Upper lobe of left lung (tissue), 6 donors: Measurements from ENCODE around the gene RELB. TPM values are rescaled to one million over a fixed set of nuclear protein-coding genes. Genes with fewer than 3 reads are reported as not detected.
"Not testable (repeated sequence)": the region's sequence is repeated elsewhere in the genome, so short reads cannot be mapped to it uniquely, and the experiment has no call there.

Source experiments
- ATAC-seq, 2 donors: fragments of 200-7000 bp; cut with Tn5 transposase; one replicate each; pipeline ENCODE4 v1.9.1; 2022; ENCODE audit warnings: mild to moderate bottlenecking in 2 of 2, moderate library complexity in 2 of 2; ENCODE audit not compliant: low FRiP score in 2 of 2
- DNase-seq, 2 donors: peaks; one replicate each; pipeline ENCODE4 v3.0.0-alpha.2; 2019 to 2020
- H3K27ac ChIP-seq, 4 donors: fragments of 200-600 bp; sonication (generic); one replicate each; pipeline ENCODE4 v1.5.1; 2016 to 2019
- H3K27me3 ChIP-seq, 4 donors: fragments of 200-600 bp; sonication (generic); one replicate each; pipeline ENCODE4 v1.5.1; 2017 to 2019
- H3K36me3 ChIP-seq, 4 donors: fragments of 200-600 bp; sonication (generic); one replicate each; pipeline ENCODE4 v1.5.1; 2016 to 2019
- H3K4me1 ChIP-seq, 4 donors: fragments of 200-600 bp; sonication (generic); one replicate each; pipeline ENCODE4 v1.5.1; 2018 to 2019
- H3K4me3 ChIP-seq, 4 donors: fragments of 200-600 bp; sonication (generic); one replicate each; pipeline ENCODE4 v1.5.1; 2017 to 2019; ENCODE audit warnings: mild to moderate bottlenecking in 2 of 4, moderate library complexity in 1 of 4
- H3K9me3 ChIP-seq, 4 donors: fragments of 200-600 bp; sonication (generic); one replicate each; pipeline ENCODE4 v1.5.1; 2018 to 2019
- CTCF ChIP-seq, 6 experiments: fragments of 450-650 bp in 4 of 6; fragments of 200-600 bp in 2 of 6; sonication (generic) in 2 of 6; IDR thresholded peaks; one replicate each; pipeline ENCODE4 v1.5.1; 2016 to 2019; ENCODE audit warnings: antibody characterized with exemption in 6 of 6
- EP300 ChIP-seq, 4 donors: sonication (generic); formaldehyde crosslinking; IDR thresholded peaks; one replicate each; pipeline ENCODE4 v1.5.1; 2017; ENCODE audit warnings: antibody characterized with exemption in 4 of 4, control low read depth in 2 of 4
- POLR2A ChIP-seq, 4 donors: fragments of 450-650 bp; IDR thresholded peaks; one replicate each; pipeline ENCODE4 v1.5.1; 2016 to 2017; ENCODE audit warnings: antibody characterized with exemption in 4 of 4, mild to moderate bottlenecking in 2 of 4
- POLR2AphosphoS5 ChIP-seq, 2 donors: sonication (generic); formaldehyde crosslinking; IDR thresholded peaks; one replicate each; pipeline ENCODE4 v1.5.1; 2017; ENCODE audit warnings: antibody characterized with exemption in 2 of 2
- WGBS, 2 donors: methylation state at CpG; one replicate each; pipeline ENCODE4 v1.1.5; 2017 to 2018; 5-methylcytosine and 5-hydroxymethylcytosine counted together
- total RNA-seq, 6 donors: library from RNA; depleted of rRNA in 4 of 6; stranded (reverse); fragments of >200 nt in 4 of 6; gene quantifications; one replicate each; pipeline versions ENCODE4 v1.1.0 to v1.2.1, GENCODE V29; 2016 to 2021
- donor health status: DM: no; HTN: no; CAD: no; lungs with moderate emphysema.
- donor health status: DM: no; HTN: yes; CAD: no; lungs with severe emphysema.

Gene RELB
- total RNA-seq, 6 donors from 2014 or later: 4.0 to 31.1 (median 18.1) TPM

GRCh38 chr19:44993526-44993925 lies 7.7 kb upstream of the RELB start:
- Histone ChIP-seq H3K36me3 (peaks cover 7 to 48% (median 40%) of the 10 kb centered on the region in 4 donors), H3K27ac (no peak overlapping the region), H3K27me3 (no peaks in the 10 kb centered on the region), H3K4me1 (no peaks in the 10 kb centered on the region), H3K4me3 (no peak overlapping the region), H3K9me3 (no peaks in the 10 kb centered on the region)
- no peak for TF ChIP-seq CTCF (IDR thresholded peaks at IDR 0.05)
- TF ChIP-seq EP300 (IDR thresholded peaks at IDR 0.05): no peak
- TF ChIP-seq POLR2A (IDR thresholded peaks at IDR 0.05): no peak
- TF ChIP-seq POLR2AphosphoS5 (IDR thresholded peaks at IDR 0.05): no peak
- no peak for ATAC-seq
- no peak for DNase-seq
- 94 to 95% methylated on average over 6 of the region's 6 CpGs for WGBS, 2 donors

- Histone ChIP-seq H3K36me3 (peaks cover 7 to 45% (median 36%) of the 10 kb centered on the region in 4 donors), H3K27me3 (no peaks in the 10 kb centered on the region), H3K4me1 (no peaks in the 10 kb centered on the region), H3K4me3 (no peak overlapping the region), H3K27ac (no peak overlapping the region), H3K9me3 (no peaks in the 10 kb centered on the region)
- ATAC-seq (no peak), DNase-seq (no peak)
- WGBS, 2 donors: 97% methylated on average over 7 of the region's 12 CpGs; no CpG with 5 or more reads in 1 of the 2 donors
- TF ChIP-seq POLR2A (IDR thresholded peaks at IDR 0.05) (no peak), POLR2AphosphoS5 (IDR thresholded peaks at IDR 0.05) (no peak), CTCF (IDR thresholded peaks at IDR 0.05) (no peak), EP300 (IDR thresholded peaks at IDR 0.05) (no peak)
Measured at GRCh38 chr19:44993926-44994537, 7.2 kb upstream of the RELB start.

GRCh38 chr19:44998025-44998424 lies 3.2 kb upstream of the RELB start:
- no peak for ATAC-seq
- no peak overlapping the region for H3K4me3 ChIP-seq
- H3K36me3 ChIP-seq: peaks cover 0 to 10% (median 1%) of the 10 kb centered on the region in 4 donors
- H3K4me1 ChIP-seq: peaks cover 8 to 15% (median 11%) of the 10 kb centered on the region in 4 donors
- H3K9me3 ChIP-seq: no peaks in the 10 kb centered on the region
- H3K27me3 ChIP-seq: no peaks in the 10 kb centered on the region
- 91 to 93% methylated on average over 4 of the region's 4 CpGs for WGBS, 2 donors
- DNase-seq: no peak
- TF ChIP-seq CTCF (IDR thresholded peaks at IDR 0.05): no peak
- no peak for TF ChIP-seq POLR2A (IDR thresholded peaks at IDR 0.05)
- TF ChIP-seq EP300 (IDR thresholded peaks at IDR 0.05): no peak
- TF ChIP-seq POLR2AphosphoS5 (IDR thresholded peaks at IDR 0.05): no peak
- H3K27ac ChIP-seq: no peak overlapping the region

GRCh38 chr19:44999131-44999925 lies 1.9 kb upstream of the RELB start:
- not testable (repeated sequence) for H3K4me3 ChIP-seq, H3K36me3 ChIP-seq, ATAC-seq, H3K27ac ChIP-seq, H3K27me3 ChIP-seq, H3K9me3 ChIP-seq, DNase-seq
- 73 to 85% methylated on average over 12 of the region's 12 CpGs for WGBS, 2 donors
- peaks cover 8 to 15% (median 11%) of the 10 kb centered on the region in 4 donors for H3K4me1 ChIP-seq

GRCh38 chr19:45000665-45001064 lies 599 bp upstream of the RELB start:
- Histone ChIP-seq H3K4me1 (peaks cover 8 to 15% (median 11%) of the 10 kb centered on the region in 4 donors), H3K4me3 (peak overlapping the region in 3 of 4 donors; percentile 69 to 84 (median 82)), H3K27ac (peak overlapping the region; percentile 48 to 100 (median 98))
- not testable (repeated sequence) for H3K36me3 ChIP-seq, H3K9me3 ChIP-seq, H3K27me3 ChIP-seq, ATAC-seq, DNase-seq
- WGBS, 2 donors: 73 to 76% methylated on average over 19 of the region's 19 CpGs
